GM21529 (cell line): ENCODE measurements around the gene C1D.
"Not testable (repeated sequence)": the region's sequence is repeated elsewhere in the genome, so short reads cannot be mapped to it uniquely, and the experiment has no call there.

Experiments
- ATAC-seq: cut with Tn5 transposase; IDR thresholded peaks from one replicate; pipeline ENCODE4 v1.9.1; 2021; ENCODE audit not compliant: unreplicated experiment

The C1D gene

GRCh38 chr2:68062680-68063387 lies at the start of gene C1D:
C1D (minus strand) TSS chr2:68063004; CDS start chr2:68047310, 15,694 bp downstream.
- peak; percentile 89 for ATAC-seq

DNA sequence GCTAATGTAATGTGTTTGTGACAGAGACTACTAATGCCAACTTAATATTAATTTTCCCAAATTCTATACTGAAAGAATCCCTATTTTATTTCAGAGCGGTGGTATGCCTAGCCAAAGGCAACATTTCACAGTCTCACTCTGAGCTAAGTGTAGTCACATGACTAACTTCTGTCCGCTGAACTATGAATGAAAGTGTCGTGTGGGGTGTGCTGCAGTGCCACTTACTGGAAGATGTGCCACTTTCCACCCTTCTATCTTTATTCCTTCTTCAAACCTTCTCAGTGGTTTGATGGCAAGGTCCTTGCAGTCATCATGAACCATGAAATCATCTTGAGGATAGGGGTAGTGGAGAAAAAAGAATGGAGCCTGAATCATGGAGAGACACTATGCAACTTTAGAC lies 47.3 kb upstream of the C1D start:
- peak; percentile 85 for ATAC-seq

DNA sequence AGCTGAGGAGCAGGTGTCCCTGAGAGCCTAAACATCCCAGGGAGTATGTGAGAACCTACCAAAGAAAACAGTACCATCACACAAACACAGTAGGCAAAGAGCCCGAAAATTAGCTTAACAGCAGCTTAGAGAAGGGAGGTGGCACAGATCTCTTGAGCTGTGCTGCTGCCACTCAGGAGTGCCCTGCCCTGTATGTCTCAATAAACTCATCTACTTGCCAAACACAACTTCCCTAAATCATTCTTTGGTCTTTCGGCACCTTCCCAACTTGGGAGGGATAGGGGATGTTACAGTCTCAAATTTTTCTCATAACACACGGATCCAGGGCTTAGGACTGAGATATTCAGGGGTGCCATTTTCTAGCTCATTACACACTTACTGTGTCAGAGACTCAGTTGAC lies 45.3 kb upstream of the C1D start:
- no peak for ATAC-seq

DNA sequence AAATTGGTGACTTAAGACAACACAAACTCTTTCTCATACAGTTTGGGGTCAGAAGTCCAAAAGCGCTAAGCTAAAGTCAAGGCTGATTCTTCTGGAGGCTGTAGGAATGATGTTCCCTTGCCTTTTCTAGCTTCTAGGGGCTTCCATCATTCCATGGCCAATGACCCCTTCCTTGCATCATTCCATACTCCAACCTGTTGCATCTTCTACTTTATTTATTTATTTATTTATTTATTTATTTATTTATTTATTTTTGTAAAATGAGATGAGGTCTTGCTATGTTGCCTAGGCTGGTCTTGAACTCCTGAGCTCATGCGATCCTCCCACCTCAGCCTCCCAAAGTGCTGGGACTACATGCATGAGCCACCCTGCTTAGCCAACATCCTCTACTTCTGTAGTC lies 44.7 kb upstream of the C1D start:
- ATAC-seq = no peak

GRCh38 chr2:68104111-68104835 lies 41.5 kb upstream of the C1D start:
- ATAC-seq = no peak

DNA sequence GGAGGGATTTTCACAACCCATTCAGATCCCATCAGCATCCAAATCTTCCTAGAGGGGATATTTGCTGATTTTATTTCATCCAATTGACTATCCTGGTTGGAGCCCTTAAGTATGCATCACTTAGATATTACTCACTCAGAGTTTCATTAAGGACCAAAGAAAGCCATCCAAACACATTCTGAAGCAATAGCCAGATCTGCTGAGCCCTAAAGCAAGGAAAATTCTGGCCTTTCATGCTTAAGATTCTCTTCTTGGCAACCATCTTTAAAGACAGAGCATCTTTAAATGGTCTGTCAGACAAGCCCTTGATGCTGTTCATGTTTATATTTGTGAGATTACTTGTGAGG lies 40.9 kb upstream of the C1D start:
- ATAC-seq = no peak

GRCh38 chr2:68103030-68103708 lies 40.4 kb upstream of the C1D start:
- no peak for ATAC-seq

DNA sequence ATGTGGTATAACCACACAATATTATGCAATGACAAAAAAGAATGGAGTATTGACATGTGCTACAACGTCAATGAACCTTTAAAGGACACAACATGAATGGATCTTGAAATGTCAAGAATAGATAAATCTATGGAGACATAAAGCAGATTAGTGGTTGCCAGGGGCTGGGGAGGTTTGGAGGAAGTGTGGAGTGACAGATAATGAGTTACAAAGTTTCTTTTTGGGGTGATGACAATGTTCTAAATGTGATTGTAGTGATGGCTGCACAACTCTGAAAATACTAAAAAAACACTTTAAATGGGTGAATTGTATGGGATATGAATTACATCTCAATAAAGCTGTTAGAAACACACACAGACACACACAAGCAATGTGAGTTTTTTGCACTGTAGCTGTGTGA lies 37.4 kb upstream of the C1D start:
- ATAC-seq = no peak

DNA sequence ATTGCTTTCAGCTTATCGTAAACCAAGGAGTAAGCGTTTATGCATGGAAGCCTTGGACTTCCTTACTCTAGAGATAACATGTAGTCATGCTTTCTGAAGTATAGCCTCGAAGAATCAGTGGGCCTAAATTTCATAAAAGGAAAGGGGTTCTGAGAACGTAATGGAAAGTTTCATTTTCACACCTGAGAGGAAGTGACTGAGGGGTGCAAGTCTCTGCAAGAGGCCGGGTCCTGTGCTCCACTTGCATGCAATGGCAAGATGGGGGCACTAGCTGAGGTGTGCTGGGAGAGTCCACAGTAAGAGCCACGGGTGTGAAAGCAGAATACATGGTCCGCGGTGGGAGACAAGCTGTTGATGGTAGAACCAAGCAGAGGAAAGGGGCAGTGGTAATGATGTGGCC lies 36.5 kb upstream of the C1D start:
- ATAC-seq = no peak

GRCh38 chr2:68098291-68098797 lies 35.5 kb upstream of the C1D start:
- ATAC-seq = no peak

DNA sequence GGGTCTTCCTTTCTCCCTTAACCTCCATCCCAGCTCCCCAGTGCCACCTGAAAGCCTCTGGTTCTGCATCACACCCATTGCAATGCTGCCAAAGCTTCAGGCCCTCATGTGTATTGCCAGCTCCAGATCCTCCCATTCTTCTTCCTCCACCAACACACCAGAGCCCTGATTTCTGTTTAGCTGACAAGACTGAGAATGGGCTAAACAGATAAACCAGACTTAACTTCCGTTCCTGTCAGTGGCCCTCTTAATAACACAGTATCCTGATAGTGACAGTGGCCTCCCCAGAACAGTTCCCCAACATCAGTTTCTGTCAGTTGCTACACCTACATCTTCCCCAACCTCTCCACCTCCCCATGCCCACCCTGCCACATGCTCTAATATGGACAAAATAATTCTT lies 31.3 kb upstream of the C1D start:
- ATAC-seq = no peak

- no peak for ATAC-seq
Measured at GRCh38 chr2:68093634-68094033, 30.8 kb upstream of the C1D start.

- ATAC-seq = no peak
Measured at GRCh38 chr2:68091439-68092034, 28.7 kb upstream of the C1D start.

DNA sequence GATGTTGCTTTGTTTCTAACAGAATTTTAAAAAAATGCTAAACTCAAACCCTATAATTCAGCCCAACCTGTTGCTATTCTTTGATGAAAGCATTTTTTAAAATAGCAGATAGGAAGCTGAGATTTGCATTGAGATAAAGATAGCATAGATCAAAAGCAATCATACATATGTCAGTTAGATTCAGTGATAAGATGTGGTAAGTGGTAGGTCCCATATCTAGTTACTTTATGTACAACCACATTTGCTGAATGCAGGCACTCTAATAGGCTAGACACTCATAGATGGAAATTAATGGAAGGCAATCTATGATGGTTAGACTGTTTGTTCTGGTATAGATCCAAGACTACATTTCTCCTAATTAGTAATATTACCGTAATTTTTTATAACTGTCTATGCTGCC lies 27.2 kb upstream of the C1D start:
- no peak for ATAC-seq

- no peak for ATAC-seq
Measured at GRCh38 chr2:68088940-68089339, 26.1 kb upstream of the C1D start.

DNA sequence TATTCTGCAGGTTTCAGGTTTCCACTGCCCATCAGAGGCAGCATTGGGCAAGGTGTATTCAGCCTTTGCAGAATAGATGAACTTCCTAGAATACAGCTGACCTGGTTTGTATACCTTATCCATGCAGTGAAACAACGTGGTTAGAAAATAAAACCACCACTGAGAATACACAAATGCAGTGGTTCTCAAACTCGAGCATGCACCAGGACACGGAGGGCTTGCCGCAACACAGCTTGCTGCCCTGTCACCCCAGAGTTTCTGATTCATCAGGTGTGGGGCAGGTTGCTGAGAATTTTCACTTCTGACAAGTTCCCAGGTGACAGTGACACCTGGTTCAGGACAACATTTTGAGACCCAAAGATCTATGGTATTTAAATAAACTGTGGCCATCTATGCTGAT lies 23.4 kb upstream of the C1D start:
- ATAC-seq = peak; percentile 54

GRCh38 chr2:68083346-68083745 lies 20.5 kb upstream of the C1D start:
- peak; percentile 61 for ATAC-seq

GRCh38 chr2:68074050-68074449 lies 11.2 kb upstream of the C1D start:
- no peak for ATAC-seq

GRCh38 chr2:68063797-68064646 lies 1.2 kb upstream of the C1D start:
- not testable (repeated sequence) for ATAC-seq

DNA sequence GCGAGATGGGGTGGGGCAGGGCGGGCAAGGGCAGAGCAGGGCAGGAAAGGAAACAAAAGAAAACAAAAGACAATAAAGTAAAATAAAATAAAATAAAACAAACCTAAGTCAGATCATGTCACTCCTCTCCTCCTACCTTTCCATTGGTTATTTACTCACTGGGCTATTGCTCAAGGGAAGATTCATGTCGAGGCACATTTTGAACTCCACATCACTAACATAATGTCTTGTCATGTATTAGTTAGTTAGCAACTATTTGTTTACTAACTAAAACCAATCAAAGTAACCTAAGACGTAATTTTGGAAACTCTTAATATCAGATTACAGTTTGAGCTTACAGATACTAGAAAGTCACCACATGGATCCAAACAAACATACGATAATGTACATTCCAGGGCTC lies 2.2 kb downstream of the C1D start:
- ATAC-seq = no peak
